ENCODE measurements around the gene SORBS2. TPM values are rescaled to one million over a fixed set of nuclear protein-coding genes. Genes with fewer than 3 reads are reported as not detected.

SORBS2 gene
- total and polyA plus RNA-seq, 8 donors = 24.2 to 50.8 (median 35.5) TPM

- peak; percentile 71 for ATAC-seq
- DNase-seq = peak in 1 of 4 donors; percentile 68
- Histone ChIP-seq H3K27me3 (no peaks in the 10 kb centered on the region), H3K9me3 (no peaks in the 10 kb centered on the region), H3K36me3 (no peaks in the 10 kb centered on the region), H3K4me3 (no peak overlapping the region), H3K27ac (no peak overlapping the region), H3K4me1 (no peaks in the 10 kb centered on the region)
- intact Hi-C loops (cut with DNase I) = no loop called here
- TF ChIP-seq, protein P1, sequence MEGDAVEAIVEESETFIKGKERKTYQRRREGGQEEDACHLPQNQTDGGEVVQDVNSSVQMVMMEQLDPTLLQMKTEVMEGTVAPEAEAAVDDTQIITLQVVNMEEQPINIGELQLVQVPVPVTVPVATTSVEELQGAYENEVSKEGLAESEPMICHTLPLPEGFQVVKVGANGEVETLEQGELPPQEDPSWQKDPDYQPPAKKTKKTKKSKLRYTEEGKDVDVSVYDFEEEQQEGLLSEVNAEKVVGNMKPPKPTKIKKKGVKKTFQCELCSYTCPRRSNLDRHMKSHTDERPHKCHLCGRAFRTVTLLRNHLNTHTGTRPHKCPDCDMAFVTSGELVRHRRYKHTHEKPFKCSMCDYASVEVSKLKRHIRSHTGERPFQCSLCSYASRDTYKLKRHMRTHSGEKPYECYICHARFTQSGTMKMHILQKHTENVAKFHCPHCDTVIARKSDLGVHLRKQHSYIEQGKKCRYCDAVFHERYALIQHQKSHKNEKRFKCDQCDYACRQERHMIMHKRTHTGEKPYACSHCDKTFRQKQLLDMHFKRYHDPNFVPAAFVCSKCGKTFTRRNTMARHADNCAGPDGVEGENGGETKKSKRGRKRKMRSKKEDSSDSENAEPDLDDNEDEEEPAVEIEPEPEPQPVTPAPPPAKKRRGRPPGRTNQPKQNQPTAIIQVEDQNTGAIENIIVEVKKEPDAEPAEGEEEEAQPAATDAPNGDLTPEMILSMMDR (IDR thresholded peaks at IDR 0.05) = no peak
Observed at GRCh38 chr4:185554365-185555126, 257.4 kb downstream of the SORBS2 start.

- no peak overlapping the region for H3K4me3 ChIP-seq
- H3K36me3 ChIP-seq = no peaks in the 10 kb centered on the region
- no peaks in the 10 kb centered on the region for H3K4me1 ChIP-seq
- H3K9me3 ChIP-seq = no peaks in the 10 kb centered on the region
- ATAC-seq = no peak
- no peaks in the 10 kb centered on the region for H3K27me3 ChIP-seq
- intact Hi-C loops (cut with DNase I) = no loop called here
- no peak for DNase-seq
- no peak overlapping the region for H3K27ac ChIP-seq
- TF ChIP-seq, protein P1 (IDR thresholded peaks at IDR 0.05) = no peak
Observed at GRCh38 chr4:185552254-185552653, 259.7 kb downstream of the SORBS2 start.

DNA sequence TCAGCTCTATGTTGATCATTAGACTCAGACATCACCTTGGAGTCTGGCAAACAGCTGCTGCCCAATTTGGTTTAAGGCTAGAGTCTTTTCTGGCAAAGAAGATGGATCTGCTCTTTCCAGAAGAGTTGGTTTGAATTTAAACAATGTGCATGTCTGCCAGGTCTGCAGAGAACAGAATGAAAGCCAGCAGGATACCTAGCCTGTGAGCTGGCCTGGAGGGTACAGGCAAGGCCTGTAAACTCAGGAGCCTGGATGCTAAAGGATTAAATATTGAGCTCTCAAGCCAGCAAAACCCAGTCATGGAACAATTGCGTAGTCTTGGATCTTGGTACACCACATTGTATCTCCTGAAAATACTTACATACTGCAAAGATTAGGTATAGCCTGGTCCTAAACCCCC, 261.1 kb downstream of the SORBS2 start:
- Histone ChIP-seq H3K27ac (no peak overlapping the region), H3K4me1 (no peaks in the 10 kb centered on the region), H3K27me3 (no peaks in the 10 kb centered on the region), H3K36me3 (no peaks in the 10 kb centered on the region), H3K9me3 (no peaks in the 10 kb centered on the region), H3K4me3 (no peak overlapping the region)
- ATAC-seq (no peak), DNase-seq (no peak)
- TF ChIP-seq, protein P1 (IDR thresholded peaks at IDR 0.05) = no peak
- intact Hi-C loops (cut with DNase I) = no loop called here

- Histone ChIP-seq H3K4me1 (no peaks in the 10 kb centered on the region), H3K36me3 (no peaks in the 10 kb centered on the region), H3K27ac (no peak overlapping the region), H3K4me3 (no peak overlapping the region), H3K27me3 (no peaks in the 10 kb centered on the region), H3K9me3 (no peaks in the 10 kb centered on the region)
- DNase-seq (no peak), ATAC-seq (no peak)
- intact Hi-C loops (cut with DNase I) = no loop called here
- TF ChIP-seq, protein P1 (IDR thresholded peaks at IDR 0.05) = no peak
Observed at GRCh38 chr4:185549095-185549639, 262.8 kb downstream of the SORBS2 start.

DNA sequence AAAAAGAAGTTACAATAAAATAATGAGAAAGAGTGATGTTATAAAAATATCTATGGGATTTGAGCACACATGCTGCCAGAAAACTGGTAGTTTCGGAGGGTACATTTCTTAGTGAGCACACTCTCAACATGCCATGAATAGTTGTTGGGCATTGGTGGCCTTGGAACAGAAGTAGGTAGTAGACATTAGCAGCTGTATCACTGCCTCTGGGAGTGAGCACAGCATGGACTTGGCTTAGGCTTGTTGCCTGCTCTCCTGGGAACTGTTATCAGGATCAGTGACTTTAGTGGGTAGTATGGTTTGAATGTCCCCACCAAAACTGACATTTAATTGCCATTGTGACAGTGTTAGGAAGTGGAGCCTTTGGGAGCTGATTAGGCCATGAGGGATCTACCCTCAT, 263.4 kb downstream of the SORBS2 start:
- ATAC-seq (no peak), DNase-seq (no peak)
- Histone ChIP-seq H3K4me3 (no peak overlapping the region), H3K36me3 (no peaks in the 10 kb centered on the region), H3K27me3 (no peaks in the 10 kb centered on the region), H3K9me3 (no peaks in the 10 kb centered on the region), H3K4me1 (no peaks in the 10 kb centered on the region), H3K27ac (no peak overlapping the region)
- TF ChIP-seq, protein P1 (IDR thresholded peaks at IDR 0.05) = no peak
- intact Hi-C loops (cut with DNase I) = no loop called here
